BLaER1 (cell line): ENCODE results near the gene PPP2R3B.

Source experiments
- H3K27ac ChIP-seq: shearing (Covaris generic); formaldehyde crosslinking; 2 replicates; pipeline ENCODE4 v1.8.1; 2022
- H3K27me3 ChIP-seq: shearing (Covaris generic); formaldehyde crosslinking; 2 replicates; pipeline ENCODE4 v1.8.1; 2022
- H3K36me3 ChIP-seq: shearing (Covaris generic); formaldehyde crosslinking; 2 replicates; pipeline ENCODE4 v1.8.1; 2022
- H3K4me1 ChIP-seq: shearing (Covaris generic); formaldehyde crosslinking; 2 replicates; pipeline ENCODE4 v1.8.1; 2022
- H3K4me2 ChIP-seq: shearing (Covaris generic); formaldehyde crosslinking; 2 replicates; pipeline ENCODE4 v1.8.1; 2022
- H3K4me3 ChIP-seq: shearing (Covaris generic); formaldehyde crosslinking; 2 replicates; pipeline ENCODE4 v1.8.1; 2022
- H3K9ac ChIP-seq: shearing (Covaris generic); formaldehyde crosslinking; 2 replicates; pipeline ENCODE4 v1.8.1; 2022
- H3K9me3 ChIP-seq: shearing (Covaris generic); formaldehyde crosslinking; 2 replicates; pipeline ENCODE4 v1.8.1; 2022
- H4K20me1 ChIP-seq: shearing (Covaris generic); formaldehyde crosslinking; 2 replicates; pipeline ENCODE4 v1.8.1; 2022
- Cebpa-rat ChIP-seq: shearing (Covaris generic); IDR thresholded peaks from 2 replicates; pipeline ENCODE4 v1.8.1; 2022

The PPP2R3B gene

GRCh38 chrX:302975-303374, 83.7 kb downstream of the PPP2R3B start:
- no peak overlapping the region for H3K9ac ChIP-seq
- no peaks in the 10 kb centered on the region for H3K9me3 ChIP-seq
- TF ChIP-seq Cebpa-rat, result no peak
- no peak overlapping the region for H3K4me2 ChIP-seq
- peaks cover 66% of the 10 kb centered on the region for H4K20me1 ChIP-seq
- H3K27ac ChIP-seq, result no peak overlapping the region
- H3K4me3 ChIP-seq, result no peak overlapping the region
- peaks cover 92% of the 10 kb centered on the region for H3K36me3 ChIP-seq
- no peaks in the 10 kb centered on the region for H3K4me1 ChIP-seq
- H3K27me3 ChIP-seq, result no peaks in the 10 kb centered on the region

- Histone ChIP-seq H3K9me3 (no peaks in the 10 kb centered on the region; the same call in 1 of the 2 replicates), H3K4me2 (no peak overlapping the region), H3K9ac (no peak overlapping the region), H3K27me3 (no peaks in the 10 kb centered on the region), H3K4me1 (no peaks in the 10 kb centered on the region), H3K36me3 (peaks cover 81% of the 10 kb centered on the region), H3K4me3 (no peak overlapping the region), H4K20me1 (peaks cover 41% of the 10 kb centered on the region), H3K27ac (no peak overlapping the region)
- TF ChIP-seq Cebpa-rat, result no peak
Observed at GRCh38 chrX:300334-300733, 86.4 kb downstream of the PPP2R3B start.

GRCh38 chrX:298993-299392, 87.7 kb downstream of the PPP2R3B start:
- Histone ChIP-seq H3K4me3 (no peak overlapping the region), H3K27ac (no peak overlapping the region), H3K36me3 (peaks cover 82% of the 10 kb centered on the region), H3K27me3 (no peaks in the 10 kb centered on the region), H4K20me1 (peaks cover 28% of the 10 kb centered on the region), H3K4me2 (no peak overlapping the region), H3K9me3 (no peaks in the 10 kb centered on the region; the same call in 1 of the 2 replicates), H3K4me1 (no peaks in the 10 kb centered on the region), H3K9ac (no peak overlapping the region)
- no peak for TF ChIP-seq Cebpa-rat

- H3K36me3 ChIP-seq, result peaks cover 82% of the 10 kb centered on the region
- H3K9me3 ChIP-seq, result peaks cover 26% of the 10 kb centered on the region
- H3K4me3 ChIP-seq, result no peak overlapping the region
- no peak for TF ChIP-seq Cebpa-rat
- no peaks in the 10 kb centered on the region for H4K20me1 ChIP-seq
- no peak overlapping the region for H3K27ac ChIP-seq
- no peak overlapping the region for H3K4me2 ChIP-seq
- no peaks in the 10 kb centered on the region for H3K4me1 ChIP-seq
- H3K9ac ChIP-seq, result no peak overlapping the region
- no peaks in the 10 kb centered on the region for H3K27me3 ChIP-seq
Observed at GRCh38 chrX:295136-295535, 91.6 kb downstream of the PPP2R3B start.

GRCh38 chrX:292900-293897, 93.5 kb downstream of the PPP2R3B start:
- H3K36me3 ChIP-seq, result peaks cover 86% of the 10 kb centered on the region

GRCh38 chrX:291411-291901, 95.3 kb downstream of the PPP2R3B start:
- no peak overlapping the region for H3K27ac ChIP-seq
- no peak for TF ChIP-seq Cebpa-rat
- H3K27me3 ChIP-seq, result no peaks in the 10 kb centered on the region
- H3K36me3 ChIP-seq, result peaks cover 94% of the 10 kb centered on the region
- no peak overlapping the region for H3K4me2 ChIP-seq
- H4K20me1 ChIP-seq, result no peaks in the 10 kb centered on the region
- no peak overlapping the region for H3K9ac ChIP-seq
- peaks cover 26% of the 10 kb centered on the region for H3K9me3 ChIP-seq
- H3K4me3 ChIP-seq, result no peak overlapping the region
- H3K4me1 ChIP-seq, result no peaks in the 10 kb centered on the region

More at GRCh38 chrX:292900-293897, 93.5 kb downstream of the PPP2R3B start:
- Histone ChIP-seq H3K4me2 (no peak overlapping the region), H3K4me3 (no peak overlapping the region), H3K9me3 (peaks cover 26% of the 10 kb centered on the region), H3K27ac (no peak overlapping the region), H3K4me1 (no peaks in the 10 kb centered on the region), H3K27me3 (no peaks in the 10 kb centered on the region), H4K20me1 (no peaks in the 10 kb centered on the region), H3K9ac (no peak overlapping the region)
- no peak for TF ChIP-seq Cebpa-rat

- Histone ChIP-seq H4K20me1 (no peaks in the 10 kb centered on the region), H3K27ac (no peak overlapping the region), H3K4me1 (no peaks in the 10 kb centered on the region; the same call in 1 of the 2 replicates), H3K4me3 (no peak overlapping the region), H3K9ac (no peak overlapping the region), H3K27me3 (no peaks in the 10 kb centered on the region), H3K4me2 (no peak overlapping the region), H3K9me3 (peaks cover 26% of the 10 kb centered on the region), H3K36me3 (peaks cover 94% of the 10 kb centered on the region)
- no peak for TF ChIP-seq Cebpa-rat
Observed at GRCh38 chrX:290476-291166, 96.1 kb downstream of the PPP2R3B start.

- no peak overlapping the region for H3K9ac ChIP-seq
- peaks cover 90% of the 10 kb centered on the region for H3K36me3 ChIP-seq
- H3K27ac ChIP-seq, result no peak overlapping the region
Observed at GRCh38 chrX:288561-288991, 98.1 kb downstream of the PPP2R3B start.

GRCh38 chrX:287670-288069, 99.0 kb downstream of the PPP2R3B start:
- Histone ChIP-seq H3K9me3 (peaks cover 15% of the 10 kb centered on the region), H3K36me3 (peaks cover 81% of the 10 kb centered on the region), H3K4me2 (no peak overlapping the region), H3K27me3 (no peaks in the 10 kb centered on the region), H3K4me1 (peaks cover 6% of the 10 kb centered on the region; the same call in 1 of the 2 replicates), H4K20me1 (no peaks in the 10 kb centered on the region), H3K27ac (no peak overlapping the region), H3K4me3 (no peak overlapping the region), H3K9ac (no peak overlapping the region)
- no peak for TF ChIP-seq Cebpa-rat

More at GRCh38 chrX:288561-288991, 98.1 kb downstream of the PPP2R3B start:
- Histone ChIP-seq H3K27me3 (no peaks in the 10 kb centered on the region), H3K4me2 (no peak overlapping the region), H3K4me1 (peaks cover 6% of the 10 kb centered on the region; the same call in 1 of the 2 replicates), H3K9me3 (peaks cover 24% of the 10 kb centered on the region), H3K4me3 (no peak overlapping the region), H4K20me1 (no peaks in the 10 kb centered on the region)
- TF ChIP-seq Cebpa-rat, result no peak
